ENCODE data around the gene DDX27.
A peak's percentile ranks its signal among the peaks of the same experiment; 100 is the strongest.

Gene DDX27

DNA sequence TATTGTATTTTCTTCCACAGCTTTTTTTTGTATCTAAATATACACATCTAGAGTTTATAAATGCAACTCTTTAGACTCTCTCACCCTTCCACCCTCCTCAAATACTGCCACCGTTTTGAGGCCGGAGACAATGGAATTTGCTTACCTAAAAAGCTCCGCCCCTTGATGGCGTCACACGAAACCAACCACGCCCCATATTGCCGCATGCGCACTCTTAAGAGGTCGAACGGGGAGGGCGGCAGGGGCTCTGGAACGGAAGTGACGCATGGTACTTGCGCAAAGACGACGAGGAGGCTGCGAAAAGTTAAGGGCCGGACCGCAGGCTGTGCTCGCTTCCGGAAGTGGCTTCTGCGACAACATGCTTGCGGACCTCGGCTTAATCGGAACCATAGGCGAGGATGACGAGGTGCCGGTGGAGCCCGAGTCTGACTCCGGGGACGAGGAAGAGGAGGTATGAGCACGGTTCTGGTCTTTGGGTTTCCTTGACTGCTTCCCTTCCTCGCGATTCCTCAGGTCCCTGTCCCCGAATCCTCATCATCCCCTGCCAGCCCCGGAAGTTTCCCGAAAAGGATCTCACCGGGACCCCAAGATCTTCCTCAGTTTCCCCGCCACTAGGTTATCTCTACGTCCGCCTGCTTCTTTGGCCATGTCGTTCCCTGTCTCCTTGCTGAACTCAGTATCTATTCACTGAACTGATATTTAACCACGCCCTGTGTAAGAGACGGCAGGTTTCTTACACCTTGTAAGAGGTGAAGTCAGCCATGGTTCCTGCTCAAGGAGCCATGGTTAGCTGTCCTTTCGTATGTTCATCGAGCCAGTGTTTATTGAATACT lies at the start of gene DDX27:
TSS of gene DDX27 (plus strand) at position 326 of the 833 bp plus-strand sequence. CDS start at position 359, 33 bp downstream.
- peak within 1 kb of the TSS; percentile 96 for H3K4me3 ChIP-seq (replicated peaks; ENCODE audit: low read depth, low read length)
- H3K27me3 ChIP-seq (replicated peaks; ENCODE audit: control insufficient read depth, insufficient read depth, low read length) = no peaks in the 10 kb centered on the region
- TF ChIP-seq CTCF (IDR thresholded peaks at IDR 0.05; ENCODE audit: insufficient read depth, low read length, poor library complexity, severe bottlenecking) = no peak
- H3K36me3 ChIP-seq (ENCODE audit: control insufficient read depth, insufficient read depth, low read length) = peaks cover 10% of the 10 kb centered on the region
- peak; percentile 97 for DNase-seq (ENCODE audit: extremely low read depth, insufficient read length)

DNA sequence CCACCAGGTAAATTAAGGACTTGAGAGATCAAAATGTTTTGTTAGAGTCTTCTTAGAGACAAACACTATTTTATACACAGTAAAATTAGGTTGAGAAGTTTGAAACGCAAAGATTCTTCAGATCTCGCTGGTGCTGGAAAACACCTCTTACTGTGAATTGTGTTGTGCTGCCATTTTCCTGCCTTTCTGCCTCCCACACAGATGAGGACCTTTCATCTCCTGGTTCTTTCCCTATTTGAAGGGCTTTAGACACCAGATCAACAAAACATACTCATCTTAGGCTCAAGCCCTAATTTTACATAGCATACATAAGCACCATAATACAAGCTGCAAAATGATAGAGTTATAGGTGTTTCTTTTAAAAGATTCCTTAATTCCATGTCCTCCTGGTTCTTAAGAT lies 49.7 kb upstream of the DDX27 start:
- H3K27me3 ChIP-seq (replicated peaks; ENCODE audit: control insufficient read depth, insufficient read depth, low read length) = no peaks in the 10 kb centered on the region
- no peak for TF ChIP-seq CTCF (IDR thresholded peaks at IDR 0.05; ENCODE audit: insufficient read depth, low read length, poor library complexity, severe bottlenecking)
- H3K4me3 ChIP-seq (replicated peaks; ENCODE audit: low read depth, low read length) = no peak overlapping the region
- no peaks in the 10 kb centered on the region; the same call in 1 of the 2 replicates for H3K36me3 ChIP-seq (ENCODE audit: control insufficient read depth, insufficient read depth, low read length)
- no peak for DNase-seq (ENCODE audit: extremely low read depth, insufficient read length)

DNA sequence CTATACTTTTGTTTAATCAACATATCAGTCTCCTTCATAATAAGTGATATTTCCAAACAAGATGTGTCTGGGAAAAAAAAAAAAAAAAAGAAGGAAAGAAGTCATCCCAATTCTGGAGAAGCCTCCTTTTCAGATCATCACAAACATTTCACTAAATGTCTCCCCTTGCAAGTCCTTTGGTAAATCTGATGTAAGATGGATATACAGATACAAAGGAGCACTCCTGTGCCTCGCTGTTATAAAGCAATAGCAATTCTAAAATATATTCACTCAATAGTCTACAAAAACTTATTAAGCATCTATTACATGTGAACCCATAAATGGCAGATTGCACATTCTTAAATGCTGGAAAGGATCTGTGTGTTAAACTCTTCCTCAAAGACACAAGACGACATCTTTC lies 48.5 kb upstream of the DDX27 start:
- H3K27me3 ChIP-seq (replicated peaks; ENCODE audit: control insufficient read depth, insufficient read depth, low read length) = no peaks in the 10 kb centered on the region
- TF ChIP-seq CTCF (IDR thresholded peaks at IDR 0.05; ENCODE audit: insufficient read depth, low read length, poor library complexity, severe bottlenecking) = no peak
- DNase-seq (ENCODE audit: extremely low read depth, insufficient read length) = no peak

DNA sequence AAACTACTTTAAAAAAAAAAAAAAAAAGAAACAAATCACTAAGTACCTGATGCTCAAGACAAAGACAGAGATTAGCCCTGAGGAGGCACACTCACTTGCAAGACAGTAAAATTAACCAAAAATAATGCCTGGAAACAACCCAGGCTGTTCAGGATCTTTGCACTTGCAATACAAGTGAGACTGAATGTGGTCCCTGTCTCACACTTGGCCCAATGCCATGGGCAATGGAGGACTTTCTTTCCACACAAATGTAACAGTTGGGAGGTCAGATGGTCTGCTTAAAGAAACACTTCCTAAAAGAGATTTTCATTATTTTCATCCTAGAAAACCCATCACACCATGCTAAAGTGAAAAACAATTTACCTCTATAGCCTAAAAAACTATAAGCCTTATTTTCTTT lies 47.3 kb upstream of the DDX27 start:
- no peak overlapping the region for H3K4me3 ChIP-seq (replicated peaks; ENCODE audit: low read depth, low read length)
- no peak for DNase-seq (ENCODE audit: extremely low read depth, insufficient read length)
- H3K36me3 ChIP-seq (ENCODE audit: control insufficient read depth, insufficient read depth, low read length) = no peaks in the 10 kb centered on the region; the same call in 1 of the 2 replicates
- no peaks in the 10 kb centered on the region for H3K27me3 ChIP-seq (replicated peaks; ENCODE audit: control insufficient read depth, insufficient read depth, low read length)
- no peak for TF ChIP-seq CTCF (IDR thresholded peaks at IDR 0.05; ENCODE audit: insufficient read depth, low read length, poor library complexity, severe bottlenecking)

More for the DNA sequence above, 48.5 kb upstream of the DDX27 start:
- Histone ChIP-seq H3K4me3 (replicated peaks; ENCODE audit: low read depth, low read length) (no peak overlapping the region), H3K36me3 (ENCODE audit: control insufficient read depth, insufficient read depth, low read length) (no peaks in the 10 kb centered on the region; the same call in 1 of the 2 replicates)

DNA sequence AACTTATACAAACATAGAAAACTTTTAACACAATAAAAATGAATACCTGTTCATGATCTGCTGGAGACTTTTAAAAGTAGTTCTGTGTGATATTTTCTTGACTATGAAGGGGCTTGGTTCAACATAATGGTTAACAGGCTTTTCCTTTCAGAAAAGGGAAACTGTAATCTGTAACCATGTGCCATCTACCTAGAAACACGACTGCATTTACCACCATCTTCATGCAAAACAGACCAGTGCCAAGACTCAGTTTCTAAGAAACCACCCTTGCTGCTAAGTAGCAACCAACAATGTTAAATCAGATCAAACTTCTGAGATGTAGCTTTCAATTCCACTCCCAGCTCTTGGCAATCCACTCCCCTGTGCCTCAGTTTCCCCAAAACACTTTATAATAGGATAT lies 46.8 kb upstream of the DDX27 start:
- no peaks in the 10 kb centered on the region; the same call in 1 of the 2 replicates for H3K36me3 ChIP-seq (ENCODE audit: control insufficient read depth, insufficient read depth, low read length)
- no peak for TF ChIP-seq CTCF (IDR thresholded peaks at IDR 0.05; ENCODE audit: insufficient read depth, low read length, poor library complexity, severe bottlenecking)

More for the DNA sequence above, 46.8 kb upstream of the DDX27 start:
- no peaks in the 10 kb centered on the region for H3K27me3 ChIP-seq (replicated peaks; ENCODE audit: control insufficient read depth, insufficient read depth, low read length)
- no peak overlapping the region for H3K4me3 ChIP-seq (replicated peaks; ENCODE audit: low read depth, low read length)
- DNase-seq (ENCODE audit: extremely low read depth, insufficient read length) = no peak
